Measurements from ENCODE around the gene FAM241A.
"Not testable (repeated sequence)": the region's sequence is repeated elsewhere in the genome, so short reads cannot be mapped to it uniquely, and the experiment has no call there.

The FAM241A gene

DNA sequence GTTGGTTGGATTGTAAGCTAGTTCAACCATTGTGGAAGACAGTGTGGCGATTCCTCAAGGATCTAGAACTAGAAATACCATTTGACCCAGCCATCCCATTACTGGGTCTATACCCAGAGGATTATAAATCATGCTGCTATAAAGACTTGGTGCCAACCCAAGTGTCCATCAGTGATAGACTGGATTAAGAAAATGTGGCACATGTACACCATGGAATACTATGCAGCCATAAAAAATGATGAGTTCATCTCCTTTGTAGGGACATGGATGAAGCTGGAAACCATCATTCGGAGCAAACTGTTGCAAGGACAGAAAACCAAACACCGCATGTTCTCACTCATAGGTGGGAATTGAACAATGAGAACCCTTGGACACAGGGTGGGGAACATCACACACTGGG is 18.5 kb downstream of the FAM241A start:
- H3K27me3 ChIP-seq (ENCODE audit: control insufficient read depth, insufficient read depth, low read length); H3K9me3 ChIP-seq (ENCODE audit: control insufficient read depth, low read length); H3K4me3 ChIP-seq (ENCODE audit: low read length); H3K36me3 ChIP-seq (ENCODE audit: control insufficient read depth, insufficient read depth, low read length); H3K4me1 ChIP-seq (ENCODE audit: control insufficient read depth, insufficient read depth, low read length); H3K9ac ChIP-seq (ENCODE audit: low read length): not testable (repeated sequence)

DNA sequence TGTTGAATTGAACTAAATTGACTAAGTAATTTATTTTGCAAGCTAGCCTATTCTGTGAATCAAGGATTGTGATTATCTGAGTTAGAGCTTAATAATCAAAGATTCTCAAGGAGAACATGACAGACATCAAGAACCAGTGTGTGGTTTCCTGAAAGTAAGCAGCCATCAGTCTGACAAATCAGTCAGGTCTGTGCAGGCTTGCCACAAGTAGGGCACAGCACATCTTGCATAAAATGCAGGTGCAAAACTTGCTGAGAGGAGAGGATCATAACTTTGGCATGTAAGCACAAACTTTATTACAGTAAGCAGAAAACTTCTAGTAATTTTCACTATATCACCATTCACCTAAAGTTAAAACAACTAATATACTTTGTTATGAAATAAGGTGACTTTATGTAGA is 22.5 kb downstream of the FAM241A start:
- Histone ChIP-seq H3K27me3 (ENCODE audit: control insufficient read depth, insufficient read depth, low read length) (no peaks in the 10 kb centered on the region), H3K9me3 (ENCODE audit: control insufficient read depth, low read length) (no peaks in the 10 kb centered on the region), H3K36me3 (ENCODE audit: control insufficient read depth, insufficient read depth, low read length) (no peaks in the 10 kb centered on the region), H3K9ac (ENCODE audit: low read length) (no peak overlapping the region), H3K4me1 (ENCODE audit: control insufficient read depth, insufficient read depth, low read length) (no peaks in the 10 kb centered on the region), H3K4me3 (ENCODE audit: low read length) (no peak overlapping the region)

- Histone ChIP-seq H3K9ac (ENCODE audit: low read length) (no peak overlapping the region), H3K27me3 (ENCODE audit: control insufficient read depth, insufficient read depth, low read length) (no peaks in the 10 kb centered on the region), H3K4me1 (ENCODE audit: control insufficient read depth, insufficient read depth, low read length) (peaks cover 3% of the 10 kb centered on the region), H3K4me3 (ENCODE audit: low read length) (no peak overlapping the region), H3K36me3 (ENCODE audit: control insufficient read depth, insufficient read depth, low read length) (no peaks in the 10 kb centered on the region), H3K9me3 (ENCODE audit: control insufficient read depth, low read length) (no peaks in the 10 kb centered on the region)
Measured at GRCh38 chr4:112168719-112169500, 23.7 kb downstream of the FAM241A start.

DNA sequence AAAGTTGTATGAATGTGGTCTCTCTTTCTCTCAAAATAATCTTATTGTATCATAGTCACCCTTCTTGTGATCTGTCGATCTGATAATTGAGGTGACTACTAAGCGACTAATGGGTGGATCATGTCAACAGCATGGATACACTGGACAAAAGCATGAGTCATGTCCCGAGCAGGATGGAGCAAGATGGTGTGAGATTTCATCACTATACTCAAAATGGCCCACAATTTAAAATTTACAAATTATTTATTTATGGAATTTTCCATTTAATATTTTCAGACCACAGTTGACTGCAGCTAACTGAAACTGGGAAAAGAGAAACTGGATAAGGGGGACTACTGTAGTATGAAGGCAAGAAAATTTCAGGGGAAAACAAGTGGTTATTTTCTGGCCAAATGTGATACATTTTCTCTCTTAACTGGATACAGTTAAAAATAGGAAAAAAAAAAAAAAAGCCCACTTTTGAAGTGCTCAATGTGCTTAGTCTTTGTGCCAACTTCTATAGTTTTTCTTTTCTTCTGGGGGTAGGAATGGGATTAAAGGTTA is 25.3 kb downstream of the FAM241A start:
- H3K36me3 ChIP-seq (ENCODE audit: control insufficient read depth, insufficient read depth, low read length) = no peaks in the 10 kb centered on the region
- H3K27me3 ChIP-seq (ENCODE audit: control insufficient read depth, insufficient read depth, low read length) = no peaks in the 10 kb centered on the region
- no peaks in the 10 kb centered on the region for H3K9me3 ChIP-seq (ENCODE audit: control insufficient read depth, low read length)
- H3K9ac ChIP-seq (ENCODE audit: low read length) = no peak overlapping the region
- peaks cover 6% of the 10 kb centered on the region for H3K4me1 ChIP-seq (ENCODE audit: control insufficient read depth, insufficient read depth, low read length)
- H3K4me3 ChIP-seq (ENCODE audit: low read length) = no peak overlapping the region

- not testable (repeated sequence) for H3K9me3 ChIP-seq (ENCODE audit: control insufficient read depth, low read length); H3K9ac ChIP-seq (ENCODE audit: low read length); H3K27me3 ChIP-seq (ENCODE audit: control insufficient read depth, insufficient read depth, low read length); H3K4me1 ChIP-seq (ENCODE audit: control insufficient read depth, insufficient read depth, low read length); H3K4me3 ChIP-seq (ENCODE audit: low read length); H3K36me3 ChIP-seq (ENCODE audit: control insufficient read depth, insufficient read depth, low read length)
Measured at GRCh38 chr4:112171051-112171763, 26.0 kb downstream of the FAM241A start.

GRCh38 chr4:112172180-112172579 is 26.9 kb downstream of the FAM241A start:
- no peaks in the 10 kb centered on the region for H3K9me3 ChIP-seq (ENCODE audit: control insufficient read depth, low read length)
- H3K36me3 ChIP-seq (ENCODE audit: control insufficient read depth, insufficient read depth, low read length) = no peaks in the 10 kb centered on the region
- H3K27me3 ChIP-seq (ENCODE audit: control insufficient read depth, insufficient read depth, low read length) = no peaks in the 10 kb centered on the region
- H3K4me3 ChIP-seq (ENCODE audit: low read length) = no peak overlapping the region
- H3K9ac ChIP-seq (ENCODE audit: low read length) = no peak overlapping the region
- H3K4me1 ChIP-seq (ENCODE audit: control insufficient read depth, insufficient read depth, low read length) = peaks cover 10% of the 10 kb centered on the region

DNA sequence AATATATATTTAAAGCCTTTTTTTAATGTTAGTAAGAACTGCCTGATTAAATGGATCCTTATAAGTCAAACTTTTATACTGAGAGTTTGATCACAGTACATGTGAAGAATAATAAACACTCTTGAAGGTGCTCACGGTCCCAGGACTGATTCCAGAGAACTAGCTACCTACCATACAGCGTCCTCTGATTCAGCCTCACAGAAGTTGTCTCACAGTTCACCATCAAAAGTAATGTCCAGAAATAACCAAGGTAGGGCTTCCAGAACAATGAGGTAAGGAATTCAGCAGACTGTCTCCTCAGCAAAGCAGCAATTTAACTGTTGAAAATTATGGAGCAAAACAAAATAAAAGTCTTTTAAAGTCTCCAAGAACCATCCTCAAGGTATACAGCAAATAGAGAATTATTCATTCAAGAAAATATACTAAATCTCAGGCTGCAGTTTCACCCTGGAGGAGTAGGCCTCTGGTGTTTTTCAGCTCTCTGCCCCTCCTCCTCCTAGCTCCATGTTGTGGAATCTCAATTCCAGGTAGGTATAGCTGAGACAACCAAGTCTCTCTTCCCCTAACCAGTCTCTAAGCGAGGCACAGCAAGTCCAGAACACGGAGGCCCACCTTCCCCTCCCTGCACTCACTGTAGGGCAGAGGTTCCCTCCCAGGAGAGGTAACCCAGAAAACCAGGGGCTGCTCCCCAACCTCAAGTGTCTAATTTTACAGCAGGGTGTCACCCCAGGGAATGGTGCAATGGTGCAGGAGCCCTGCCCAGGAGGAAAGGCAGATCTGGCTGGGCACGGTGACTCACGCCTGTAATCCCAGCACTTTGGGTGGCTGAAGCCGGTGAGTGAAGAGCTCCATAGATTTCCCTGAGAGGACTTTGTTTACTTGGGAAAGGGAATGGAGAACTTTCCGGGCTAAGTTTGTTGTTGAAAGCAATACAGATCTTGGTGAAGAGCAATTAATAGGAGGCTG is 28.6 kb downstream of the FAM241A start:
- Histone ChIP-seq H3K4me1 (ENCODE audit: control insufficient read depth, insufficient read depth, low read length) (peaks cover 10% of the 10 kb centered on the region), H3K9me3 (ENCODE audit: control insufficient read depth, low read length) (no peaks in the 10 kb centered on the region), H3K27me3 (ENCODE audit: control insufficient read depth, insufficient read depth, low read length) (no peaks in the 10 kb centered on the region), H3K4me3 (ENCODE audit: low read length) (no peak overlapping the region), H3K36me3 (ENCODE audit: control insufficient read depth, insufficient read depth, low read length) (no peaks in the 10 kb centered on the region), H3K9ac (ENCODE audit: low read length) (no peak overlapping the region)

DNA sequence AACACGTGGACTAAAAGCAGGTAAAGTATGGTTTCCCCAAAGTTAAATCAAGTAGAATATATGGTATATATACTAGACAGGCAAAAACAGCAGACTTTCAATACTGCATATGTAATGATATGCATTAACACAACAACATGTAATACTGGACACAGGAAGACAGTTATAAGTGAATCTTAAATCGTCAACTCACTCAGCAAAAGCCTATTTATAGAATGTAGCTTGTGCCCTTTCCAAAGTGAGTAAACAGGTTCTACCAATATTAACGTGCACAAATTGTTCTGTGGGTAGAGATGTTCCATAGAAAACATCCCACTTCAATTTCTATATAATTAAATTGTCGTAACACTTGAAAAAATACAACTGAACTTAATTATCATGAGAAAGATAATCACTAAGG is 30.6 kb downstream of the FAM241A start:
- H3K36me3 ChIP-seq (ENCODE audit: control insufficient read depth, insufficient read depth, low read length) = no peaks in the 10 kb centered on the region
- peaks cover 13% of the 10 kb centered on the region for H3K4me1 ChIP-seq (ENCODE audit: control insufficient read depth, insufficient read depth, low read length)
- no peaks in the 10 kb centered on the region for H3K27me3 ChIP-seq (ENCODE audit: control insufficient read depth, insufficient read depth, low read length)
- H3K4me3 ChIP-seq (ENCODE audit: low read length) = no peak overlapping the region
- no peaks in the 10 kb centered on the region for H3K9me3 ChIP-seq (ENCODE audit: control insufficient read depth, low read length)
- H3K9ac ChIP-seq (ENCODE audit: low read length) = no peak overlapping the region

GRCh38 chr4:112176596-112176995 is 31.3 kb downstream of the FAM241A start:
- Histone ChIP-seq H3K27me3 (ENCODE audit: control insufficient read depth, insufficient read depth, low read length) (no peaks in the 10 kb centered on the region), H3K4me3 (ENCODE audit: low read length) (no peak overlapping the region), H3K36me3 (ENCODE audit: control insufficient read depth, insufficient read depth, low read length) (no peaks in the 10 kb centered on the region), H3K9ac (ENCODE audit: low read length) (no peak overlapping the region), H3K4me1 (ENCODE audit: control insufficient read depth, insufficient read depth, low read length) (peaks cover 20% of the 10 kb centered on the region), H3K9me3 (ENCODE audit: control insufficient read depth, low read length) (no peaks in the 10 kb centered on the region)

- H3K36me3 ChIP-seq (ENCODE audit: control insufficient read depth, insufficient read depth, low read length); H3K4me3 ChIP-seq (ENCODE audit: low read length); H3K9ac ChIP-seq (ENCODE audit: low read length); H3K9me3 ChIP-seq (ENCODE audit: control insufficient read depth, low read length); H3K27me3 ChIP-seq (ENCODE audit: control insufficient read depth, insufficient read depth, low read length): not testable (repeated sequence)
- peaks cover 25% of the 10 kb centered on the region for H3K4me1 ChIP-seq (ENCODE audit: control insufficient read depth, insufficient read depth, low read length)
Measured at GRCh38 chr4:112178741-112179140, 33.5 kb downstream of the FAM241A start.

- no peak overlapping the region for H3K4me3 ChIP-seq (ENCODE audit: low read length)
- no peaks in the 10 kb centered on the region for H3K36me3 ChIP-seq (ENCODE audit: control insufficient read depth, insufficient read depth, low read length)
- H3K4me1 ChIP-seq (ENCODE audit: control insufficient read depth, insufficient read depth, low read length) = peaks cover 20% of the 10 kb centered on the region
- H3K27me3 ChIP-seq (ENCODE audit: control insufficient read depth, insufficient read depth, low read length) = no peaks in the 10 kb centered on the region
- H3K9me3 ChIP-seq (ENCODE audit: control insufficient read depth, low read length) = no peaks in the 10 kb centered on the region
- no peak overlapping the region for H3K9ac ChIP-seq (ENCODE audit: low read length)
Measured at GRCh38 chr4:112181358-112182000, 36.2 kb downstream of the FAM241A start.
